IPS DF 4.7 (cell line): ENCODE results near the gene PCYT1A.
A peak's percentile ranks its signal among the peaks of the same experiment; 100 is the strongest.
"Not testable (repeated sequence)": the region's sequence is repeated elsewhere in the genome, so short reads cannot be mapped to it uniquely, and the experiment has no call there.

ENCODE experiments used
- DNase-seq: peaks from one replicate; pipeline ENCODE4 v3.0.0-alpha.2; 2013; ENCODE audit warnings: low spot score; ENCODE audit errors: extremely low read depth

The PCYT1A gene

DNA sequence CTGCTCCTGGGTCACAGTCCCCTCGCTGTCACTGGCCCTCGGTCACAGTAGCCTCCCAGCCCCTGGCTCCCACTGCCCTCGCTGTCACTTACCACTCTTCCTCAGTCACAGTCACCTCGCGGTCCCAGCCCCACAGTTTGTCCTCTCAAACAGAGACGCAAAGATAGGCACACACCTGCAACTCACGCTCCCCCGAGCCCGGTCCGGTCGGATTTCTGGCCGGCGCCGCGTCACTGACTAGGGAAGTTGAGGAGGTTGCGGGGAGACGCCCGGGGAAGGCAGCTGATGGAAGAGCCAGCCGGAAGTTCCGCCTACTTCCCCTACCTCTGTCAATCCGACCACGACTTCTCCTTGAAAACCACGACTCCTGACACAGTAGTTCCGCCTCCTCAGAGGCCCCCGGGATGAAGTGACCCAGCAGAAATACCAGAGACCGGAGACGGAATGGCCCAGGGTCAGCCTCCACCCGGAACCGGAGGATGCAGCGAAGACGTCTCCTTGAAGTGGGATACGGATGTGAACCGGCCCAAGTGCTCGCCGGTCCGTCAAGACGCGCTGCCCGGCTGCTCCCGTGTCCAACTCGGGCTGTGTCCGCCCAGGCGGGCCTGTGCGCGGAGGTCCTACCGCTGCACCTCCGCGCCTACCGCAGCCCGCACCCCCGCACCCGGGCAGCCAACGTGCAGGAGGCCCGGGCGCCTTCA lies at the start of gene PCYT1A:
Gene PCYT1A (minus strand): TSS at position 287 of the 701 bp plus-strand sequence. CDS start 17,195 bp downstream, outside the sequence.
- peak; percentile 92 for DNase-seq

DNA sequence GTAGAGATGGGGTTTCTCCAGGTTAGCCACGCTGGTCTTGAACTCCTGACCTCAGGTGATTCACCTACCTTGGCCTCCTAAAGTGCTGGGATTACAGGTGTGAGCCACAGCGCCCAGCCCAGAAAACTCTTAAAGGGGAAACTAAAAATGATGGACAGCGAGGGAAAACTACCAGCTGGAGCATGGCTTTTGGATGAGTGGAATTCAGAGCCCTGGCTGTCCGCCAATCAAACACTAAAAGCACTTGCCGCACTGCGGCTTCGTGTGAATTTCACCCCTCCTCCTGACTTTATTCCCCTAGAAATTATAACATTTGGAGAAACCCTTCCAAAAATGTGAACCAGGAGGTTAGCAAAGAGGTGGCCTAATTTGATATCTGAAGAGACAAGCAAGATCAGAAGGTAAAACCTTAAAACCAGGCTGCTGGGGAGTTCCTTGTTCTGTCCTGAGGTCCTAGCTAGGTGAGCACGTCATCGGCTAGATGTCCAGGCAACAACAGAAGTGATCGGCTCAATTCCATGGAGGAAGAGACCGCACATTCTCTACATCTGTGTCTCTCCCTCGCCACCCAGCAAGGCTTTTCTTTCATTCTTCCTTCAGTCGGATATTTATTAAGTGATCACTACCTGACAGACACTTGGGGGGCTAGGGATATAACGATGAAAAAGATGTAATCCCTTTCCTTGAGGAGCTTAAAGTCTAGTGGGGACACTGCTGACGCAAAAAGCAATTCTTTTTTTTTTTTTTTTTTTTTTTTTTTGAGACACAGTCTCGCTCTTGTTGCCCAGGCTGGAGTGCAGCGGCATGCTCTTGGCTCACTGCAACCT lies 49.0 kb upstream of the PCYT1A start:
- DNase-seq = no peak

DNA sequence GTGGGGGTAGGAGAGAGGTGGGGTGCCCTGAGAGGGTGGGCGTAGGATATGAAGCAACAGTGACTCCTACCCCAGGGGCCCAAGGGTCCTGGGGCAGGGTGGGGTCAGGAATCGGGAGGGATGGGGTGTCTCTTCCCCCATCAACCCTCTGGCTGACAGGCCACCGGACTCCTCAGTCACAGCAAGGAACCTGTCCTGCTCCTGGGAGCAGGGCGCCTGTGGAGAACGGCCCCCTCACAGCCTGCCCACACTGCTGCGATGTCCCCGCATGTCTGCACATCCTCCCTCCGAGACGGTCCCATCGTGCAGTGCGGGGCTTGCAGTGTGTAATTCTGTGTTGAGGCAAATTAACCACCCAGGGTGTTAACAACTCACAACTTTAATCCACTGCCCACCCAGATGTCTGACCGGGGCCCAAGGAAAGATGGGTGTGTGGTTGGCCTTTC lies 48.0 kb upstream of the PCYT1A start:
- no peak for DNase-seq

DNA sequence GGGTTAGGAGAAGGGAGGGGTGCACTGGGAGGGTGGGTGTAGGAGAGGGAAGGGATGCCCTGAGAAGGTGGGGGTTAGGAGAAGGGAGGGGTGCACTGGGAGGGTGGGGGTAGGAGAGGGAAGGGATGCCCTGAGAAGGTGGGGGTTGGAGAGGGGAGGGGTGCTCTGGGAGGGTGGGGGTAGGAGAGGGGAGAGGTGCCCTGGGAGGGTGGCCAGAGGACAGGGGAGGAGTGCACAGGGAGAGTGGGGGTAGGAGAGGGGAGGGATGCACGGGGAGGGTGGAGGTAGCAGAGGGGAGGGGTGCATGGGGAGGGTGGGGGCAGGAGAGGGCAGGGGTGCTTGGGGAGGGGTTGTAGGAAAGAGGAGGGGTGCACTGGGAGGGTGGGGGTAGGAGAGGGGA lies 47.5 kb upstream of the PCYT1A start:
- no peak for DNase-seq

DNA sequence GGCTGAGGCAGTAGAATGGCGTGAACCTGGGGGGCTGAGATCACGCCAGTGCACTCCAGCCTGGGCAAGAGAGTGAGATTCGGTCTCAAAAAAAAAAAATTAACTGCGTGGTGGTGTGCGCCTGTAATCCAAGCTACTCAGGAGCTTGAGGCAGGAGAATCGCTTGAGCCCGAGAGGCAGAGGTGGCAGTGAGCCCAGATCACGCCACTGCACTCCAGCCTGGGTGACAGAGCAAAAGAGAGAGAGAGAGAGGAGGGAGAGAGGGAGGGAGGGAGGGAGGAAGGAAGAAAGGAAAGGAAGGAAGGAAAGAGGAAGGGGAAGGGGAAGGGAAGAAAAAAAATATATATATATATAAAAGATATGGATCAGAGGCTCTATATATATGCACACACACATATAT lies 44.6 kb upstream of the PCYT1A start:
- no peak for DNase-seq

DNA sequence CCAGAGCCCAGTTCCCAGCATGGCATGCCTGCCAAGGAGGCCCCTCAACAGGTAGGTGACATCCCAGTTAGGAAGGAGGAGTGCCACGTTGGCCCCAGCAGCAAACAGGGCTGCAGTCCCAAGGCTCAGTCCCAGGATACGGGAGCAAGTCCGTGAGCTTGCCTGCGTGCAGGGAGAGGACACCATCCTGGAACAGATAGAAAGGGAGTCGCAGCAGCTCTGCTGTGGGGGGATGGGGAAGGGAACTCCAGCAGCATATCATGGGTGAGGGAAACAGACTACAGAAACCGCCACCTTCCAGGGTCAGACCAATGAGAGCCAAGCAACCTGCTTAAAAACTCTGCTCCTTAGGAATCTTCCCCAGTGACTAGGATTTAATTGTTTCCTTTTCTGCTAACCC lies 39.9 kb upstream of the PCYT1A start:
- no peak for DNase-seq

DNA sequence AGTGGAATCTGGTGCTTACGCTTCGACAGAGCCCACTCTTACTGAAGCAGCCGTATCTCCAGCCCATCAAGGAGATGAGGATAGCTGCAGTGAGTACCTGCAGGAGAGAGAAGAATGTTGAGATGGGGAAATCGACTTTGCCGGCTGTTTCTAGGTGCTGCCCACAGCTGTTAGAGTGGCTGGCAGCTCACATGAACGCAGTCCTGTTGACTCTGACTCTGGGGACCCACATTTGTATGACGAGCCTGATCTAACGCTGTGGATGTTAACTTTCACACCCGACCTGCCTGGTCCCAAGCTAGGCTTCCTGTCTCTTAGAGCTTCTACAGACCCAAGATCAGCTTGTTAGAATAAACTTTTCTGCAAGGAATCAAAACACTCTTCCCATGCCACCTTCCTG lies 39.4 kb upstream of the PCYT1A start:
- DNase-seq = no peak

DNA sequence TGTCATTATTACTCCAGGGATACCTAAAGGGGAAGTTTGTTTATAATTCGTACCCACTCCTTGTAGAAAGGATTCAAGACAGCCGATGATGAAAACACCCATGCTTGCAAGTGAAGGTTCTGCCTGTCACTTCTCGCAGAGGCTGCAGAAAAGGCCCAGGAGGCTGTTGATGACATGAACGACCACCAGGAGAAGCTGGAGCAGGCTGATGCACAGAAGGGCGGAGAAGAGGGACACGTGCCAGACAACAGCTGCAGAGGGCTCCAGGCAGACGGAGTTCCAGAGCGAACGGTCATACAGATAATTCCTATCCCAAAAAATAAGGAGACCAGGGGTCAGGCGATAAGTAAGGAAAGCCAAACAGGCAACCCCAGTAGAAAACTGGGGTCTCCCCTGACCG lies 36.2 kb upstream of the PCYT1A start:
- no peak for DNase-seq

DNA sequence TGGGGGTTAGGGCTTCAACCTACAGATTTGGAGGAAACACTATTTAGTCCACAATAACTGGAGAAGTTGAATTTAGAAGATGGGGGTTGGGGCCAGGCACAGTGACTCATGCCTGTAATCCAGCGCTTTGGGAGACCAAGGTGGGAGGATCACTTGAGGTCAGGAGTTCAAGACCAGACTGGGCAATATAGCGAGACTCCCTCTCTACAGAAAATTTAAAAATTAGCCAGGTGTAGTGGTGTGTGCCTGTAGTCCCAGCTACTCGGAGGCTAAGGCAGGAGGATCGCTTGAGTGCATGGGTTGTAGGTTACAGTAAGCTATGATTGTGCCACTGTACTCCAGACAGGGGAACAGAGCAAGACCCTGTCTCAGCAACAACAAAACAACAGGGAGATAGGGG lies 35.5 kb upstream of the PCYT1A start:
- no peak for DNase-seq

DNA sequence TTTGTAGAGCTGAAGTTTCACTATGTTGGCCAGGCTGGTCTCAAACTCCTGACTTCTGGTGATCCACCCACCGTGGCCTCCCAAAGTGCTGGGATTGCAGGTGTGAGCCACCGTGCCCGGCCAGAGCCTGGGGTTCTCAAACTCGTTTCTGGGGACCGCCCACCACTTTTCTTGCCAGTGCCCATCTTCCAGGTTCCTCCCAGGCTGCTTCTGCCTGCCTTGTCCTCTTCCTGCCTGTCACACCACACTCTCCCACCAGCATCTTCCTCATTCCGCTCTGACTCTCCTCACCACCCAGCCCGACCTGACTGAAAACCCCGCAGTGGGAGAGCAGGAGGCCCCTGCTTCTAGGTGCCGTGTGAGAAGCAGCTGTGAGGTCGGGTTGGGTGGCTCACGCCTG lies 33.6 kb upstream of the PCYT1A start:
- no peak for DNase-seq

DNA sequence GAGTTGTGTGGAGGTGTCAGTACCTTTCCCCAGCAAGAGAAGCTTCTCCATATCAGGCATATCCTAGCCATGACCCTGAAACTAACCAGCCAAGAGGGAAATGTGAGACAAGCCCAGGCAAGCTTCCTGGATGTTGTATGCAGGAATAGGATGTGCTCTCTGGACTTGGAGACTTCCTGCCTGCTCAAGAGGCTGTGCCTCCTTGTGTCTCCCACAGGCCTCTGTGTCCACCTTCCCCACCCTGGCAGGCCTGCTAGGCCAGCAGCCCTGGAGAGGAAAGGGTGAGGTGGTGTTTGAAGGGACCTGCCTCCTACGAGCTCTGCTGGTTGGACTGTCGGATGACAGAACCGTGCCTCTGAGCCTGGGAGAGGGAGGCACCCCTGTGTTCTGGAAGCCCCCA lies 32.6 kb upstream of the PCYT1A start:
- no peak for DNase-seq

DNA sequence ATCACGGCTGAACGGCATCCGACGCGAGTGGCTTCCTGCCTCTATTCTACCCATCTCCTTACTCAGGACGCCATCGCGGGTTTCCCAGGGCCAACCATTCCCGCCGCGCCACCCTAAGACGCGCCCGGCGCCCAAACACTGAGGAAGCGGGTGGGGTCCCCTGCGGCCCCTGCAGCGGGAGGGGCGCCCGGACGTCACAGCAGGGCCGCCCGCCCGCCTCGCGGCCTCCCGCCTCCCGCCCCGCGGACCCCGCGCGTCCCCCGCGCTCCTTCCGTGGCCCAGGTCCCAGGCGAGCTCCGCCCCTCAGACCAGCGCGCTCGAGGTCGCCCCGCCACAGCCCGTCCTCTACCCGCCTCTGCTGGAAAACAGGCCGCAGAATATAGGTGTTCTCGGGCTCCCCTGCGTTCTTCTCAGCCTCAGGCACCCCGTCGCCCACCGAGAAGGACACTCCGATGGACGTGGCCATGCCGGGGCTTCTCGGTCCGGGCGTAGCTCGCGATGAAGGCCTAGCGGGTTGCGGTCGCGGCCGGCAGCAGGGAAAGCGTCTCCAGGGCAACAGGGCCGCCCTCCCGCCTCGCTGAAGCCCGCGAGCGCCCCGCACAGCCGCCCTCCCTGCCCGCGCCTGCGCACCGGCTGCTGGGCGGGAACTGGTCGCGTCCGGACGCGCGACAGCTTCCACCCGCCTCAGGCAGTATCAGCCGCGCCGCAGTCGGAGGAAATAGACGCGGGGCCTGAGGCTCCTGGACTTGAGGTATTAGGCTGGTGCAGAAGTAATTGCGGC lies 30.4 kb upstream of the PCYT1A start, which contains the start of gene DYNLT2B:
Gene DYNLT2B (minus strand): TSS at position 554 of the 781 bp plus-strand sequence. CDS start 88 bp downstream, at position 466.
- no peak for DNase-seq

DNA sequence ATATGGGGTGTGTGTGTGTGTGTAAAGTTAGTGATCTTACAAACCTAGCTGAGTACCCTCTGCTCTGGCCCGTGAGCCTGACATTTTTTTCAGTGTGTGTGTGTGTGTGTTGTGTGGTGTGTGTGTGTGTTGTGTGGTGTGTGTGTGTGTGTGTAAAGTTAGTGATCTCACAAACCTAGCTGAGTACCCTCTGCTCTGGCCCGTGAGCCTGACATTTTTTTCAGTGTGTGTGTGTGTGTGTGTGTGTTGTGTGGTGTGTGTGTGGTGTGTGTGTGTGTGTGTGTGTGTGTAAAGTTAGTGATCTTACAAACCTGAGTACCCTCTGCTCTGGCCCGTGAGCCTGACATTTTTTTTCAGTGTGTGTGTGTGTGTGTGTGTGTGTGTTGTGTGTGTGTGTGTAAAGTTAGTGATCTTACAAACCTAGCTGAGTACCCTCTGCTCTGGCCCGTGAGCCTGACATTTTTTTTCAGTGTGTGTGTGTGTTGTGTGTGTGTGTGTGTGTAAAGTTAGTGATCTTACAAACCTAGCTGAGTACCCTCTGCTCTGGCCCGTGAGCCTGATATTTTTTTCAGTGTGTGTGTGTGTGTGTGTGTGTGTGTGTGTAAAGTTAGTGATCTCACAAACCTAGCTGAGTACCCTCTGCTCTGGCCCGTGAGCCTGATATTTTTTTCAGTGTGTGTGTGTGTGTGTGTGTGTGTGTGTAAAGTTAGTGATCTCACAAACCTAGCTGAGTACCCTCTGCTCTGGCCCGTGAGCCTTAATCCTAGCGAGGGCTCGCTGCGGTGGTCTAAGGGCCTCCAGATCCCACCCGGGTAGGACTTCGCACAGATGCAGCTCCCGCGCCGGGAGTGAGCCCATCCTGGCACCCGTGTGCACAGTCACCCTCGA lies 29.5 kb upstream of the PCYT1A start:
- not testable (repeated sequence) for DNase-seq

DNA sequence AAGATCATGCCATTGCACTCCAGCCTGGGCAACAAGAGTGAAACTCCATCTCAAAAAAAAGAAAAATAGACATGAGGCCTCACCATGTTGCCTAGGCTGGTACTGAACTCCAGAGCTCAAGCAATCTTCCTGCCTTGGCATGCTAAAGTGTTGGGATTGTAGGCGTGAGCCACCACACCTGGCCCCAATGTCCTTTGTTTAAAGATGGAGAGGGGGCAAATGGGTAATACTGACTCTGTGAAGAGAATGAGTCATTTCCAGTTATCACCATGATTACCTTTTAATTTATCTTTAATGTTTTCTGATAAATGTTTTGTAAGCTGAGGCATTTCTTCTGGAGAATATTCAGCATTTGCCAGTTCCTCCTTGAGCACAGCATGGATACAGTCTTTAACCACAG lies 28.3 kb upstream of the PCYT1A start:
- DNase-seq = no peak

DNA sequence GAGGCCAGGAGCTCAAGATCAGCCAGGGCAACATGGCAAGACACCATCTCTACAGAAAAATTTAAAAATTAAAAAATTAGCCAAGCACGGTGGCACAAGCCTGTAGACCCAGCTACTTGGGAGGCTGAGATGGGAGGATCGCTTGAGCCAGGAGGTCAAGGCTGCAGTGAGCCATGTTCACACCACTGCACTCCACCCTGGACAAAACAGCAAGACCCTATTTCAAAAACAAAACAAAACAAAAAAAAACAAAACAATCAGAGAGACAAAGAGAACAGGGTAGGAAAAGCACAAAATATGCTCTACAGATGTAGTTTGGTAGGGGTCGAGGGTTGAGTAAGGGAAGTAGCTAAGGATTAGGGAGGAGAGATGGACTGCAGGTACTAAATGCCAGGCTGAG lies 27.1 kb upstream of the PCYT1A start:
- no peak for DNase-seq

DNA sequence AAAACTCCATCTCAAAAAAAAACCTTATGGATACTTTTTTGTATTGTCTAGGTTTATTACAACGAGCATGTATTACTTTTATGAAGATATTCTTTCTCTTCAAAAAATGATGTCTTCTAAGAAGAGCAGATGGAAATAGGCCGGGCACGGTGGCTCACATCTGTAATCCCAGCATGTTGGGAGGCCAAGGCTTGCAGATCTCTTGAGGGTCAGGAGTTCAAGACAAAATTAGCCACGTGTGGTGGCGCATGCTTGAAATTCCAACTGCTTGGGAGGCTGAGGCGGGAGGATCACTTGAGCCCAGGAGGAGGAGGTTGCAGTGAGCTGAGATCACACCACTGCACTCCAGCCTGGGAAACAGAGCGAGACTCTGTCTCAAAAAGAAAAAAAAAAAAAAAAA lies 26.6 kb upstream of the PCYT1A start:
- not testable (repeated sequence) for DNase-seq

DNA sequence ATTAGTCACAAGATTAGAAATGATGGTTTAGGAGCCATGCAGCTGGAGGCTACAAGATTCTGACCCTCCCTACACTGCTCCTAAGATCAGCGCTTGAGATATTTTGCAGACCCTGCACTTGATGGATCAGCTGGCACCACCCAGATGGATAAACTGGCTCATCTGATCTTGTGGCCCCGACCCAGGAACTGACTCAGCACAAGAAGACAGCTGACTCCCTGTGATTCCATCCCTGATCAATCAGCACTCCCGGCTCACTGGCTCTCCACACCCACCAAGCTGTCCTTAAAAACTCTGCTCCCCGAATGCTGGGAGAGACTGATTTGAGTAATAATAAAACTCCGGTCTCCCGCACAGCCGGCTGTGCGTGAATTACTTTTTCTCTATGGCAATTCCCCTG lies 15.4 kb upstream of the PCYT1A start:
- not testable (repeated sequence) for DNase-seq

DNA sequence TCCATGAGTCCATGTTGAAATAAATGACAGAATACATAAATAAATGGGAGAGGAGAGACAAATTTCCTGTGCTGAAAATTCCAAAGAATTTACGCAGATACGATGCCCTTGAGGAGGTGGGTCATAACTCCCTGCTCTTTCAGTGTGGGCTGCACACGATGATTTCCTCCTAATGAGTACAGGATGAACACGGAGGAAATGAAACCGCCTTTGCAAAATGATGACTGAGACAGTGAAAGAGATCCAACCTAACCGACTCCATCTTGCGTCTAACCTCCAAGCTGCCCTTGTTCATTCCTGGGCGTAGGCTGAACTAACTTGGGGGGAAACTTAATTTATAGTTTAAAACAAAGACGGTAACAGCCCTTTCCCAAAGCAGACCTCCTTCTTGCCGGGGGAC lies 15.0 kb upstream of the PCYT1A start:
- DNase-seq = not testable (repeated sequence)

DNA sequence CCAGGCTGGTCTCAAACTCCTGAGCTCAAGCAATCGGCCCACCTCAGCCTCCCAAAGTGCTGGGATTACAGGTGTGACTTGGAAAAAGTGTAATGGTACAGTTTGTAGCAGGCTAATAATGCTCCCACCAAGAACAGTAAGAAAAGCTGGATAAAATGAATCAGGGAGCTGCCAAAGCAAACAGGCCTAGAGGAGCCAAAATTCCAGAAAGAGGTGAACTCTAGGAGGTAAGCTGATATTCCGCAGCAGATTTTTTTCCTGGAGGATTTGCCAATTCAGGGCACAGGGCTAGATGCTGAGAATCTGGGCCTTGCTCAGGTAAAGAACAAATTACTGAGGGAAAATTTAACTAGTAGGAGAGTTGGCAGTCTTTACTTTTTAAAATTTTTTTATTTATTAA lies 11.0 kb upstream of the PCYT1A start:
- DNase-seq = no peak

DNA sequence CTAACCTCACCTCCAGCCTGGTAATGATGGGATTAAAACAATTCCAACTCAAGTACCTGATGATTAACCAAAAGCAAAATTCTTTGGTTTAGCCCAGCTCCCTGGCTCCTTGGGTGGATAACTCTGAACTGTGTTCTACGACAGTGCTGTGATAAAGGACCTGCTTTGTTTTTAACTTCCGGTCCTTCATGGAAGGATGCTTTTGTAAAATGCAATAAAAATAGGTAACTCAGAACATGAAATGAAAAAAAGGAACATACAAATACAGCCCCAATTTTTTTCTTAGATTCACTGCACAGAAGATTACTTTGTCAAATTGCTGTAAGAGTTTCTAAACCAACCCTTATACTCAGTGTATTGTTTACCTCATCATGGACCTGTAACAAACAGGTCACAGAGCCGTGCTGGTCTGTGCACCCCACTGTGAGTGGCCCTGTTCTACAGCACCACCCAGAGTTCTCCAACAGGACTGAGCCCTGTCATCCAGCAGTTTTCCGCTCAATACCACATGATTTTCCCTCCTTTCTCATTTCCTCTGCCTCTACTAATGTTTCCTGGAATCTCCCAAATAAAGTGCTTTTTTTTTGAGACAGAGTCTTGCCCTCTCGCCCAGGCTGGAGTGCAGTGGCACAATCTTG lies 4.9 kb upstream of the PCYT1A start:
- DNase-seq = no peak

DNA sequence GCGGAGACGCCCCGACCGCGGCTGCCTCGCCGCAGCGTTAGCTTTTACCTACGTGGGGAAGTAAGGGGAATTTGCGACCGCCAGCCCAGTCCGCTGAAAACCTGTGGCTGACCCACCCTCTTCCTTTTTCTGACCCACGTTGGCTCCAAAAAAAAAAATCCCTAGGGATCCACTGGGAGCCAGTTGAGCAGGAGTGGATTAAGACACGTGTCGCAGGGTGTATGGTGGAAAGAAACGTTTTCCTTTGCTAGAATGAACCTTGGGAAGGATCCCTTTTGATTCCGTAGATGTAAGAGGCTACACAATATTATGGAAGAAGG lies 575 bp upstream of the PCYT1A start:
- no peak for DNase-seq
